8988T (cell line): Measurements from ENCODE around the gene PSAT1.
"Not testable (repeated sequence)": the region's sequence is repeated elsewhere in the genome, so short reads cannot be mapped to it uniquely, and the experiment has no call there.

Experiments
- DNase-seq: peaks from one replicate; pipeline ENCODE4 v3.0.0; 2011

Gene PSAT1

DNA sequence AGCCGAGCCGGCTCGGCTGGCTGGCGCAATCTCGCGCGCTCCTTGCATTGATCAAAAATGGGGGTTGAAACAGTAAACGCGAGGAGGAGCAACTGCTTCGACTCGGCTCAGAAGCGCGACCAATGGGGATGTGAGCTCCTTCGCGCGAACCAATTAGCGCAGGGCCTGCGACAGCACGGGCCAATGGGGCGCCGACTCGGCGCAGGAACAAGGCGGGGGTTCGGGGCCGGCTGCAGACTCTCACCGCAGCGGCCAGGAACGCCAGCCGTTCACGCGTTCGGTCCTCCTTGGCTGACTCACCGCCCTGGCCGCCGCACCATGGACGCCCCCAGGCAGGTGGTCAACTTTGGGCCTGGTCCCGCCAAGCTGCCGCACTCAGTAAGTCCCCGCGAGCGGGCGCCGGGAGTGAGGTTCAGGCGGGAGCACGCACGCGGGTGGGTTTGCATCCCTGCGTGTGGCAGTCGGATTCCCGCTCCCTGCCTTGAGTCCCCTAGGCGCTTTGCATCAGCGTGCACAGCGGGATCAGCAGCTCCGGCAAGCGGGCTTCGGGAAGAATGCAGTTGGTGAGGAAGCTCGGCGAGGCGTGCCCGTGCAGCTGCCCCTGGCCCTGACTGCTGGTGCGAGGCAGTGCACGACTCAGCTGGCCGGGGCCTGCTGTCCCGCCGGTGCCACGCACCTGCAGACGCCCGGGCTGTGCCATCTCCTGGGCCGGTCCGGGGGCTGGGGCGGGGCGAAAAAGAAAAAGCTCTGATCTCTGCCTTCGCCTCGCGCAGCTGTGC, at the start of gene PSAT1:
Gene PSAT1 (plus strand): TSS at position 233 of the 779 bp plus-strand sequence. CDS start 86 bp downstream, at position 319.
- DNase-seq = peak; percentile 90

DNA sequence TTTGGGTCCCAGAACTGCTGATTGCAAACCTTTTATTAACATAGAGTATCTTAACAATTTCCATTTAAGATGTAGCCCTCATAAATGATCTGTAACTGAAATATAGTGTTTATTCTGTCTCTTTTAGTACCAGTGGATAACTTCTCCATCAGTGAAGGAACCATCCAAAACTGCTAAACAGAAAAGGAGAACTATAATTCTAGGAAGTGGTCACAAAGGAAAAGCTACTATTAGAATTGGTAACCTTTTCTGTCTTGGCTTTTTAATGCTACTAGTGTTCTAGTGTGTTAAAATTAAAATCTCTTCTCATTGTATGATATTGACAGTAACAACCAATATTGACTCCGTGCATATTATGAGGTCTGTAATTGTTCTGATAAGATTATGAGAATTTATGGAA, 48.3 kb upstream of the PSAT1 start:
- DNase-seq = no peak

DNA sequence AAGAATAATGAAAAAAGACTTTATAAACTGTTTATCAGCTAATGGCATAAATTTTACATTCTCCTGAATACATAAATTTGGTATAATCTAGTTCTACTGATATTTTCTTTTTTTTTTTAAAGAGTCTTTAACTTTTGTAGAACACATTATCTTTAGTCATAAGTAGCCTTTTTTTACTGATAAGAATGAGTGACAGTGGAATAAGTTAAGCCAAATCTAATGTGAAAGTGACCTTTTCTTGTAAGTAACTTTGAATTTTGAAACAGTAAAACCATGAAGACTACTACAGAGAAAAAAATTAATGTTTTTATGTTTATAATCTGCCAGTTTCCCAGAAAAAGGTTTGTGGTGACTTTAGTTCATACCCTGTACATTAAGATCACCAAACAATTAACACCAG, 47.4 kb upstream of the PSAT1 start:
- no peak for DNase-seq

DNA sequence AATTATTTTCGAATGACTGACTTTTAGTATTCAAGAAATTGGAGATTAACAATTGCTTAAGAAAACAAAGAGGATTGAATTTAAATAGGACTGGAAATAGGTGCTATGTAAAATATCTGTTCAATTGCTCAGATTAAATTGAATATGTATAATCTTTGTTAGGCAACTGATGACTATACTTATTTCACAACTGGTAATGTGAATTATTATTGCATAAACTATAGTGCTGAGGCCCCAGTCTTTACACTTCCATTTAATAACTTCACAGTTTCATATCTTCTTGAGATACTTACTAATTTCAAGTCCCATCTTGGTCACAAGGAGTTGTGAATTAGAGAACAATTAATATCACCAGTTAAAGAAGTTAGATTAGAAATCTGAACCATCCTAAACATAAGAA, 44.3 kb upstream of the PSAT1 start:
- DNase-seq = no peak

DNA sequence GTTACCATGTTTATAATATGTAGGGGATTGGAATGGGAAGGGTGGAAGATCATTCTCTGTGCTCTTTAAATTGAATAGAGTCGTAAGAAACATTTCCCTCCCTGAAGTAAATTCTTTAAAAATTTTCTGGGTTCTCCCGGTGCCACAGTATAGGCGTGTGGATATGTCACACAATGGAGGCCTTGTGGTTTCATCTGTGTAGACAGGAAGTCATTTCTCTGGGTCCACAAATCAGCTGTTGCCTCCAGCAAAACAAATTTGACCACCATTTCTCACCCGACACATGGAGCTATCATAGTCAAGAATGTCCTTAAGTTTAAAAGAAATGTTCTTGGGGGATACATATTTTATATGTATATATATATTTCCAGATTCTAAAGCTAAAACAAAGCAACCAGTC, 43.6 kb upstream of the PSAT1 start:
- DNase-seq = no peak

DNA sequence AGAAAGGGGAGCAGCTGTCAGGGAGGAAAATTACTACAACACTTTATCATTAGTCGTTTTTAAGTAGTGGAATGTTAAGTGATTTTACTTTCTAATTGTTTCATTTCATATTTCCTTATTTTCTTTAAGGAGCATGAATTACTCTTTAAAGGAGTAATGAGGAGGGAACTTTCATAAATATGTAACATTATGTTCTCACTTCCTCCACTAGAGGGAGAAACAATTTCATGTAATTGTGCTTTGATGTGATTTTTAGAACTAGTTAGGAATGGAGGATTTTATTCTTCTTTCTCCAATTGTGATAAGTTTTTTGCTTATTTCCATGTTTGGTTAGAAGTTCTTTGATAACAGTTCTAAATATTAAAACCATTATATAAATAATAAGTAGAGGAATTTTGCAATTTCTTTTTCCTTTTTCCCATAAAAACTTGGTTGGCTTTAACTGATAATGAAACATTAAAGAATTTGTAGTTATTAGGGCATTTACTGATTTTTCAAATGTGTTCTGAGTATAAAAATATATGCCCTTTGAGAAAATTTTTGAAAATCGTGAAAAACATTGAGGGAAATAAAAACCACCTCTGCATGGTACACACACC, 35.4 kb upstream of the PSAT1 start:
- DNase-seq = no peak

DNA sequence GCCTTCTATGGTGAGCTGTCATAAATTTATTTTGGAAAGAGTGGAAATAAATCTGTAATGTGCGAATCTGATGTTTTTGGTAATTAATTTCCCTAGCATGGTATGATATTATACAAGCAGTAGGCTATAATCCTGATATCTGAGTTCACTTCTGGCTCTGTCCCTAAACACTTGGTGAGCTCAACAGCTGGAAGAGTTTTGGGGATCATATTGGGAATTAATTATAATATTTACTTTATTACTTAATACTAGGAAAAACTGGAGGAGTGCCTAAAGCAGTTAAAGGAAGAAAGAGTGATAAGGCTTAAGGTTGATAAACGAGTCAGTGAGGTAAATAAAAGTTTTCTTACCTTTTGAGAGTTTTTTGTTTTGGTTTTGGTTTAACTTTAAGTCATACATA, 34.3 kb upstream of the PSAT1 start:
- DNase-seq = no peak

DNA sequence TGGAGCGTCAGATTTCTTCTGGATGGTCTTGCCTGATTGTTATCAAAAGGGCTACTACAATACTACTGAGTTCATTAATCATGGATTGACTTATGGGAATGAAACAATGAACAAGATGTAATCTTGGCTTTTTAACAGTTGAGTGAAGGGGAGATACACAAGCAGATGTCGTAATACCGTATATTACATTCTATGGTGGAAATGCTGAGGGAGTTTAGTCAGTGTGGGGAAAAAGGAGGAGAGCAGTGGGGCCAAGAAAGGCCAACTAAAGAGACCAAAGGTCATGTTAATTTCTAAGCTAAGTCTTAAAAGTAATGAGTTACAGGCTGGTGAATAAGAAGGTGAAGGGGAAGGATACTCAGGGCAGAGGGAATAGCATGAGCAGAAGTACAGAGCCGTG, 29.0 kb upstream of the PSAT1 start:
- DNase-seq = no peak

DNA sequence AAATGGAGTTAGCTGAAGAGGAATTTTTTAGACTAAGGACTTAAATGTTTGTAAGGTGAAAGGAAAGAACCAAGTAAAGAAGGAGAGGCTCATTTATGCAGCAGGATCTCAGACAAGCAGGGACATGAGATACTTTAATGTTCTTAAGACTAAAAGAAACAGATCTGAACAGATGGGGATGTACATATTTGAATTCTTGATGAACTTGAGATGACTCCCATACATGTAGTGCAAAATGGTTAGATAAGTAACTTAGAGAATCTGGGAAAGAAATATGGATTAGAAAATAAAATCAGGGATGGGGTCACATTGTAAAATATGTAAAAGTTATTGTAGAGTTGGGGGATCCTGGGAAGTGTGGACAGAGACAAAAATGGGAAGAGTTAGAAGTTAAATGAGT, 27.1 kb upstream of the PSAT1 start:
- DNase-seq = no peak

DNA sequence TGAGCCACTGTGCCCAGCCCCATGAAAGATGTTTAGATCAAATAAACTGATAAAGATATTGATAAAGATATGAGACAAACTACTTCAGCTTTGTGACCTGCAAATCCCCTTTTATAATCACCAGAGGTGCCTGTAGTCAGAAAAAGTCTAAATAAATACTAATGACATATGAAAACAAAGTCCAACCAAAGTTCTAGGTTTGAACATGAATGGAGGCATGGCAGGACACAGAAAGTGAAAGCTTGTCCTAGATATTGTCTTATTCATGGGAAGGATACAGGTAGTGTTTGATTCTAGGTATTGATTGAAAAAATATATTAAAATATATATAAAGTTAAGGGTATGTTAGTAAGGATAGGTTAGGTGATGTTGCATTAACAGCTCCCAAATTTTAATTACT, 24.6 kb upstream of the PSAT1 start:
- DNase-seq = no peak

DNA sequence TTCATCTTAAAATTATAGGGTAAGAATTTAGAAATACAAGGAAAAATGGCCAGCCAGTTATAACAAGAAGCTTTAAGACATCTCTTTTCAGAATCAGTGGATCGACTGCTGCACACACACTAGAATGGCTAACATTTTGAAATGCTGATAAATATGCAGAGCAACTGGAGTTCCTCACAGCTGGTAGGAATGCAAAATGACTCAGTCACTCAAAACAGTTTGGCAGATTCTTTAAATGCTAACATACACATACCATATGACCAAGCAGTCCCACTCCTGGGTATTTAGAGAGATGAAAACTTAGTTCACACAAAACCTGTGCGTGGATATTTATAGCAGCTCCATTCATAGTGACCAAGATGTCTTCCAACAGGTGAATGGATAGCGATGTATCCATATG, 23.2 kb upstream of the PSAT1 start:
- no peak for DNase-seq

DNA sequence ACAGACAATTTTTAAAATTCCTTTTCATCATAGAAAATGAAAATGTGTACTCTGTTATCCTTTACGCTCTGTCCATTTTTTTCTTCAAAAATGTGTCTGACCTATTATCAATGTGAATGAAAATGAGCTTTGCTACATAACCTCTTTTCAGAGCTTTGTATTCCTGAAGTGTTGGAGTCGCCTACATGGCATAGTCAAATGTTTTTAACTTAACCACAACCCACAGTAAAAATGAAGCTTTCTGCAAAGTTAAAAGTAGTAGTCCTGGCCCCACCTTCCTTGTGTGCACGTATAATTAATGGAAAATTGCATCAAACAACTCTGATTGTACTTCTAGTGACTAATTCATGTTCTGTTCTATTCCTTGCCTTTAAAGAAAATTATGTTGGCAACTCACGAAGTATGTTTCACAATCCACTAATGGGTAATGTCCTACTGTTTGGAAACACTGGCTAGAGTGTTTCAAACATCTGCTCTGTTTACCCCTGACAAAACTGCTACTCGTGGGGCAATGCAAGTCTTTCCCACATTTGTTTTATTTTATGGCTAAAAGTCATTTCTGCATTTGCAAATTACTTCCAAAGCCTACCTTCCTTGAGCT, 18.6 kb upstream of the PSAT1 start:
- DNase-seq = no peak

DNA sequence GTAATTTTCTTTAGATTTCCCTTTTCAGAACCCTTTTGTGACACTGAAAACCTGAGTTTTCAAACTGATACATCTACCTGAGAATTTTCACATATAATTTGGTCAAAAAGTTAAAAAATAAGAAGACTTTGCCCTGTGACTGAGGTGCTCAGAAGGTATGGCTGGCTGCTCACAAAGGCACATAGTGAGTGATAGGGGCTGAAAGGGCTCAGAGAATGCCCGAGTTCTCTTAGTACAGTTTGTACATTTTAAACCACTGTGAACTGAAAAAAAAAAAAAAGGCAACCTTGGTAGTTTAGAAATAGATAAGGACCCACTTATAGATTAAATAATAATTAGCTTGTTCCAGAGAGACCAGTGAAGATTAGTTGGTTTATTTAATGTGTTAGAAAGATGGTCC, 18.1 kb upstream of the PSAT1 start:
- DNase-seq = no peak

DNA sequence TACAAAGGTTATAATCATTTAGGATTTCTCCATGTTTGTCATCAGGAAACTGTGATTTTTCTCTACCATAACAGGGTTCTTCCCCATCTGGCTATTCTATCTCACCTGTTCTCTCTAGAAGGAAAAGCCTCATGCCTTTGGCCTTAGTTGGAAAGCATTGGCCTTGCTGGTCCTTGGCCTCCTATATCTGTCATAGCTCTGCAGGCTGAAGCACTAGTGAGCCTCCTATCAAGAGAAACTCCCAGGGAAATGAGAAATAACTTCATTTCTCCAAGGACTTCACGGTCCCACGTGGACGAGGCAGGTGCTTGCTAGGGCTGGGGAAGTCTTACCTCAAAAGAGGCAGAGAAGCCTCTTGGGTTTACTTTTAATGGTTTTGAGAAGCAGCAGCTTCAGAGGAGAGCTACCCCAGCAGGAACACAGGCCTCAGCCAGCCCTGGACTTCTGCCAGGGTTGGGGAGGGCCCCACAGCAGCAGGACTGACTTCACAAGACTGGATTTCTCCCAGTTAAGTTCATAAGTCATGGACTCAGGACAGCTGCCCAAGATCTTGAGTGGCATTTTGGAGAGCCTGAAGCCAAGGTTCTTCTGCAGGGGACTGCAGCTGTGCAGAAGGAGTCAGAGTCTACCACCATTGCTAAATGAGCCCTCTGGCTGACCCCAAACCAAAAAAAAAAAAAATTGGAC, 15.8 kb upstream of the PSAT1 start:
- DNase-seq = no peak

DNA sequence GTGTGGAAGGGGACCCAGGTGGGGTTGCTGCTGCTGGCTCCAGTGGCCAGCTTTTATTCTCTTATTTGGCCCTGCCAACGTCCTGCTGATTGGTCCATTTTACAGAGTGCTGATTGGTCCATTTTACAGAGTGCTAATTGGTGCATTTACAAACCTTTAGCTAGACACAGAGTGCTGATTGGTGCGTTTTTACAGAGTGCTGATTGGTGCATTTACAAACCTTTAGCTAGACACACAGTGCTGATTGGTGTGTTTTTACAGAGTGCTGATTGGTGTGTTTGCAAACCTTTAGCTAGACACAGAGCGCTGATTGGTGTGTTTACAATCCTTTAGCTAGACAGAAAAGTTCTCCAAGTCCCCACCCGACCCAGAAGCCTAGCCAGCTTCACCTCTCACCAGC, 12.7 kb upstream of the PSAT1 start:
- DNase-seq = not testable (repeated sequence)

DNA sequence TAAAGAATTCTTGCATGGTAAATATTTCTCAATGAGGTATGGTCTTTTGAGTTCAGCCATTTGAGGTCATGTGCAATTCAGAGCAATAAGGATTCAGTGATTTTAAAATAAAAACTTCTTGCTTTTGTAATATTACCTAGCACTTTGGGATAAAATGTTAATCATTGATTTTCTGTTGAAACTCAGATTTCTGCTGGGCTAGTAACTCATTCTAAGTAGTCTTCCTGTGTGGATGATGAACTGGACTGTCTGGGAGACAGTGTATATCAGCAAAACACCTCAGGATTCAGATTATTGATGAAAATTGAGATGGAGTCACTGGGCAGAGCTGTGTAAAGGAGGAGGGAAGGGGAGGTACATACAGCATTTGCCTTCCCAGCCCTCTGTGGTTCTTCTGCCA, 10.8 kb upstream of the PSAT1 start:
- no peak for DNase-seq

DNA sequence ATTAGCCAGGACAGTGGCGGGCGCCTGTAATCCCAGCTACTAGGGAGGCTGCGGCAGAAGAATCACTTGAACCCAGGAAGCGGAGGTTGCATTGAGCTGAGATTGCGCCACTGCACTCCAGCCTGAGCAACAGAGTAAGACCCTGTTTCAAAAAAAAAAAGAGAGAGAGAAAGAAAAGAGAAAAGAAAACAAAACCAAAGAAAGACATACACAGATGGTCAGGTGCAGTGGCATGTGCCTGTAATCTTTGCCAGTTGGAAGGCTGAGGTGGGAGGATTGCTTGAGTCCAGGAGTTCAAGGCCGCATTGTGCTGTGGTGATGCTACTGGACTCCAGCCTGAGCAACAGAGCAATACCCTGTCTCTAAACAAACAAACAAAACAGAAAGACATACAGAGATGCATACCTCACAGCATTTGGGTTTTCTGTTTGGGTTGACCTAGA, 10.0 kb upstream of the PSAT1 start:
- no peak for DNase-seq

DNA sequence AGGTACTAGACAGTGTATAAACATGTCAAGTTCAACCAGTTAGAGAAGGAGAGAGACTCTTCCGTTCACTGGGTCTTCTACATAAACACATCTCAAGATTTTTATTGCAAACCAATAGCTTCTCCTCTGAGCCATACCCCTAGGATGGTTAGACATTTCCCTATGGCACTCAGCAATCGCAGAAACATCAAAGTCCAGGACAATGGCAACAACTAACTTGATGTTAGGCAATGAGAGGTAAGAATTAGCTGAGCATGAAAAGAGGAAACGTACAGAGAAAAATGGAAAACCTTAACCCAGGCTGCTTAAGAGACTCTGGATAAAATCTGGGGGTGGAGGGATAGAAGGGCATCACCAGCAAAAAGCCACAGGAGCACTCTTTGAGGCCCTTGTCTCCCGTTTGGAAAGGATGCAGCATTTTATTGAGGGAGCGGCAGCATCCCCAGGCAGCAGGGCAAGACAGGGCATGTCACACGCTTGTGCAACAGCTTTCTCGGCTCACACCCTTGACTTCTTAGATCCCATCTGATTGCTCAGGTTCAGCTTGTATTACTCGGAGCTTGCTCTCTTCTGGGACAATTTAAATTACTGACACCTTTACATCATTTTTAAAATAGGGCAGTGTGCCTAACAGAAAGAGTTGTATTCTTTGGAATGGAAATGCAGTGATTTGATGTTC, 8.6 kb upstream of the PSAT1 start:
- DNase-seq = no peak

DNA sequence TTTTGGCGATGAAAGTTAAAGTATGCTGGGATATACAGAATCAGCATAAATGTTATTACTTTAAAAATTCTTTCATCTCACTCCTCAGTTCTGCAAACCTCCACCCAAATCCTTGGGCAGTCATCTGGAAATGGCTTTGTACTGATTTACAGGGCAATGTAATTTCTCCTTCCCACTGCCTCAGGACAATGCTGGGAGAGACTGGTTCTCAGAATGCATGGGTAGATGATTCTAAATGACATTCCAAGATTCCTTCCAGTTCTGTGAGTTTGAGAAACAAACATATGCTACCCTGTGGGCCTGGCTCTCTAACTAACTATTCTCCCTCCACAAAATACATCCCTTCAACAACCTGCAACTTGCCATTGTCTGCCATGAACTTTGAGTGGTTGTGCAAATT, 7.5 kb upstream of the PSAT1 start:
- DNase-seq = no peak

DNA sequence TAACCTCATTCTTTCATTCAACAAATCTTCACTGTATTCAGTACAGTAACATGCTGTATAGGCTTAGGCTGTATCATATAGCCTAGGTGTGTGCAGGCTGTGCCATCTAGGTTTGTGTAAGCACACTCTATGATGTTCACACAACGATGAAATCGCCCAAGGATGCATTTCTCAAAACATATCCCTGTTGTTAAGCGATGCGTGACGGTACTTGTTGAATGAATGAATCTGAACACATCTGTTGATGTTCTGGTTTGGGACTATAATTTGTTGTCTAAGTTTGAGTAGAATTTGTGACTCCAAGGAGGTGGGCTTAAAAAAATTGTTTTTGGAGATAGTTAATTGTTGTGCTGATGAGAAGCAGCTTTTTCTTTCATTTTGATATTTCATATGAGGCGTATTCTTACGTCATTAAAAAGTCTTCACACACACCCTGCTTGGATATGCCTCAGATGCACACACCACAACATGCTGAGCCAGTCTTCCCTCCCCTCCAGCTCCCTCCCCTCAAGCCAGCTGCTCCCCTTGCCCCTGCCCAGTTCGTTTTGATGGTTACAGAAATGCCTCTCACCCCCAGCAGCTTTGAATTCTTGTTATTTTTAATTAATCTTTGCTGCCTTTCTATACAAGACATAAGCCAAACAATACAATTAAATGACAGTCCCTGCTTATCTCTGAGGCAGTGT, 5.5 kb upstream of the PSAT1 start:
- no peak for DNase-seq

DNA sequence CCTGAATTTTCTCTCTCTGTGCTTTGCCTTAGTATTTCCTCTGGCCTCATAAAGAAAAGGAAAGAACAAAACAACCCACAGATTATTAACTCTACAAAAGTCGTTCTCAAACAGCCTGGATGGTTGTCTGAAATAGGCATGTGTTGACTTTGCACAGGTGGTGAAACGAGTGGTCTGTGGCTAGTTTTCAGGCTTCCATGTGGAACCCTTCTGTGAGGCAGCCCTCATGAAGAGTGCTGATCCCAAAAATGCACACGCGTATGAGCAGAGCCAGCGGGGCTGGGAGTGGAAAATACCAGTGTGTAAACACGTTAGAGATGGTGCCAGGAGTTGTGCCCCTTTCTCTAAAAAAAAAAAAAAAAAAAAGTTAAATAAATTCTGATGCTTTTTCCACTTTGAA, 4.9 kb upstream of the PSAT1 start:
- no peak for DNase-seq

DNA sequence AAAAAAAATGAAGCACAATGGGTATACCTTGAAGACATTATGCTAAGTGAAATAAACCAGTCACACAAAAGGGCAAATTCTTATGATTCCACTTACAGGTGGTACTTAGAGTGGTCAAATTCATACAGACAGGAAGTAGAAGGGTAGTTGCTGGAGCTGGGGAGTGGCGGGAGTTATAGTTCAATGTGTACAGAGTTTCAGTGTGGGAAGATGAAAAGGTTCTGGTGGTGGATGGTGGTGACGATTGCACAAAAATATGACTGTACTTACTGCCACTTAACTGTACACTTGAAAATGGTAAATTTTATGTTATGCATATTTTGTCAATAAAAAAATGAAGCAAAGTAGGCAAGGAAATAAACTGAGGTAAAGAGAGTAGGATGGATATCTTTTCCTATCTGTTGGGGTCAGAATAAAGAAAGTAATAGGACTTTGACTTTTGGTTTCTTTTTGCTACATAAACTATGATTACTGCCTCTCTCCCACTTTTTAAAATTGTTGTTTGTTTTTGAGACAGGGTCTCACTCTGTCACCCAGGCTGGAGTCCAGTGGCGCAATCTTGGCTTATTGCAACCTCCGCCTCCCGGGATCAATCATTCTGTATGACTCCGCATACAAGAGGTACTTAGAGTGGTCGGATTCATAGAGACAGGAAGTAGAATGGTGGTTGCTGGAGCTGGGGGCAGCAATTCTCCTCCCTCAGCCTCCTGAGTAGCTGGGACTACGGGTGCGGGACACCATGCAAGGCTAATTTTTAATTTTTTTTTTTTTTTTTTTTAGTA, 4.0 kb upstream of the PSAT1 start:
- no peak for DNase-seq
